H9 (cell line): Measurements from ENCODE around the gene NTRK2. TPM values are rescaled to one million over a fixed set of nuclear protein-coding genes. Genes with fewer than 3 reads are reported as not detected.

Experiments used
- DNase-seq: peaks from one replicate; pipeline ENCODE4 v3.0.0-alpha.2; 2017
- H2AFZ ChIP-seq: one replicate; pipeline ENCODE4 v1.6.1; 2013; ENCODE audit warnings: mild to moderate bottlenecking, low read length, control low read depth, moderate library complexity
- H2AK5ac ChIP-seq: 2 replicates; pipeline ENCODE4 v1.6.1; 2013; ENCODE audit warnings: low read length, control low read depth, mixed read lengths; ENCODE audit not compliant: insufficient read length
- H2BK120ac ChIP-seq: one replicate; pipeline ENCODE4 v1.6.1; 2013; ENCODE audit warnings: low read depth, mild to moderate bottlenecking, low read length, control low read depth, inconsistent platforms; ENCODE audit not compliant: poor library complexity, severe bottlenecking
- H2BK12ac ChIP-seq: 2 replicates; pipeline ENCODE4 v1.6.1; 2013; ENCODE audit warnings: low read length, control low read depth, mixed read lengths, low read depth; ENCODE audit not compliant: insufficient read length
- H2BK15ac ChIP-seq: 2 replicates; pipeline ENCODE4 v1.6.1; 2013; ENCODE audit warnings: low read depth, low read length, control low read depth
- H2BK20ac ChIP-seq: one replicate; pipeline ENCODE4 v1.6.1; 2013; ENCODE audit warnings: low read depth, mild to moderate bottlenecking, low read length, control low read depth, inconsistent platforms; ENCODE audit not compliant: poor library complexity, severe bottlenecking
- H2BK5ac ChIP-seq: 2 replicates; pipeline ENCODE4 v1.6.1; 2013; ENCODE audit warnings: low read length, control low read depth, mixed read lengths; ENCODE audit not compliant: insufficient read length
- H3K14ac ChIP-seq: 2 replicates; pipeline ENCODE4 v1.6.1; 2013; ENCODE audit warnings: low read length, control low read depth; ENCODE audit not compliant: insufficient read depth
- H3K18ac ChIP-seq: 2 replicates; pipeline ENCODE4 v1.6.1; 2013; ENCODE audit warnings: low read depth, mild to moderate bottlenecking, mixed read lengths, low read length, control low read depth; ENCODE audit not compliant: insufficient read length
- H3K23ac ChIP-seq: 2 replicates; pipeline ENCODE4 v1.6.1; 2013; ENCODE audit warnings: low read length, control low read depth, mixed read lengths, low read depth; ENCODE audit not compliant: insufficient read length
- H3K23me2 ChIP-seq: 2 replicates; pipeline ENCODE4 v1.6.1; 2013; ENCODE audit warnings: low read depth, mild to moderate bottlenecking, mixed read lengths, low read length, control low read depth; ENCODE audit not compliant: insufficient read length, poor library complexity, severe bottlenecking
- H3K27ac ChIP-seq: 2 replicates; pipeline ENCODE4 v1.5.1; 2013; ENCODE audit warnings: low read length, control low read depth, mixed read lengths, low read depth; ENCODE audit not compliant: insufficient read length
- H3K27me3 ChIP-seq: 2 replicates; pipeline ENCODE4 v1.6.1; 2013; ENCODE audit warnings: low read length, control low read depth, inconsistent platforms; ENCODE audit not compliant: insufficient read depth
- H3K4ac ChIP-seq: 2 replicates; pipeline ENCODE4 v1.6.1; 2013; ENCODE audit warnings: low read depth, mild to moderate bottlenecking, control low read depth, inconsistent platforms, low read length, moderate library complexity
- H3K4me1 ChIP-seq: 2 replicates; pipeline ENCODE4 v1.6.1; 2013; ENCODE audit warnings: low read length, control low read depth, inconsistent platforms; ENCODE audit not compliant: insufficient read depth
- H3K4me2 ChIP-seq: 2 replicates; pipeline ENCODE4 v1.6.1; 2013; ENCODE audit warnings: low read length, control low read depth, mixed read lengths; ENCODE audit not compliant: insufficient read length, insufficient read depth
- H3K56ac ChIP-seq: 2 replicates; pipeline ENCODE4 v1.6.1; 2013; ENCODE audit warnings: low read depth, mild to moderate bottlenecking, mixed read lengths, low read length, control low read depth; ENCODE audit not compliant: insufficient read length
- H3K79me1 ChIP-seq: 2 replicates; pipeline ENCODE4 v1.6.1; 2013; ENCODE audit warnings: low read depth, mild to moderate bottlenecking, moderate library complexity, low read length, control low read depth, inconsistent platforms; ENCODE audit not compliant: insufficient read depth, poor library complexity, severe bottlenecking
- H3K79me2 ChIP-seq: 2 replicates; pipeline ENCODE4 v1.6.1; 2013; ENCODE audit warnings: low read length, control low read depth, inconsistent platforms; ENCODE audit not compliant: insufficient read depth
- H3K9ac ChIP-seq: 2 replicates; pipeline ENCODE4 v1.6.1; 2013; ENCODE audit warnings: low read length, control low read depth, mixed read lengths; ENCODE audit not compliant: insufficient read length; ENCODE audit errors: extremely low read depth
- H3K9me3 ChIP-seq: one replicate; pipeline ENCODE4 v1.6.1; 2013; ENCODE audit warnings: low read depth, low read length, inconsistent platforms; ENCODE audit not compliant: control insufficient read depth
- H3T11ph ChIP-seq: one replicate; pipeline ENCODE4 v1.6.1; 2013; ENCODE audit warnings: mild to moderate bottlenecking, low read length, control low read depth, inconsistent platforms
- H4K20me1 ChIP-seq: one replicate; pipeline ENCODE4 v1.6.1; 2013; ENCODE audit not compliant: control insufficient read depth, insufficient read length, insufficient read depth
- H4K5ac ChIP-seq: 2 replicates; pipeline ENCODE4 v1.6.1; 2013; ENCODE audit warnings: low read depth, mild to moderate bottlenecking, mixed read lengths, low read length, control low read depth; ENCODE audit not compliant: insufficient read length
- H4K8ac ChIP-seq: replicated peaks from 2 replicates; pipeline ENCODE4 v1.6.1; 2013; ENCODE audit warnings: low read length, control low read depth, mixed read lengths, low read depth; ENCODE audit not compliant: insufficient read length
- H4K91ac ChIP-seq: 2 replicates; pipeline ENCODE4 v1.6.1; 2013; ENCODE audit warnings: low read depth, mild to moderate bottlenecking, moderate library complexity, mixed read lengths, low read length, control low read depth; ENCODE audit not compliant: insufficient read length
- H3K27ac Mint-ChIP-seq, 3 experiments: 2 replicates in 2 of 3; 3 replicates in 1 of 3; pipeline ENCODE4 v1.8.0; 2020 to 2021; ENCODE audit warnings: mixed read lengths in 3 of 3, mild to moderate bottlenecking in 1 of 3, moderate library complexity in 1 of 3
- H3K27me3 Mint-ChIP-seq: 2 replicates; pipeline ENCODE4 v1.8.0; 2021; ENCODE audit warnings: low read depth, mild to moderate bottlenecking, moderate library complexity, mixed read lengths
- H3K36me3 Mint-ChIP-seq, 3 experiments: 2 replicates in 2 of 3; 3 replicates in 1 of 3; pipeline ENCODE4 v1.8.0; 2020 to 2021; ENCODE audit warnings: low read depth in 3 of 3, mixed read lengths in 3 of 3; ENCODE audit not compliant: insufficient read depth in 1 of 3
- H3K4me1 Mint-ChIP-seq, 2 experiments: 2 replicates each; pipeline ENCODE4 v1.8.0; 2020; ENCODE audit warnings: mixed read lengths in 2 of 2
- H3K4me3 Mint-ChIP-seq, 2 experiments: 2 replicates in 1 of 2; 3 replicates in 1 of 2; pipeline ENCODE4 v1.8.0; 2020 to 2021; ENCODE audit warnings: mild to moderate bottlenecking in 2 of 2, mixed read lengths in 2 of 2, moderate library complexity in 1 of 2
- H3K9me3 Mint-ChIP-seq, 2 experiments: 2 replicates in 1 of 2; 3 replicates in 1 of 2; pipeline ENCODE4 v1.8.0; 2020; ENCODE audit warnings: mild to moderate bottlenecking in 2 of 2, mixed read lengths in 2 of 2, moderate library complexity in 1 of 2
- CTCF ChIP-seq: fragments of 200-600 bp; sonication (generic); conservative IDR thresholded peaks from 3 replicates; pipeline ENCODE4 v1.8.0; 2021; ENCODE audit warnings: antibody characterized with exemption, mild to moderate bottlenecking
- WGBS: extraction: QIAGEN DNeasy Blood & Tissue Kit; methylation state at CpG from one replicate; pipeline ENCODE4 v1.1.7; 2013; ENCODE audit warnings: missing lambda C conversion rate, low lambda C conversion rate, mixed read lengths; ENCODE audit not compliant: insufficient read length; ENCODE audit errors: extremely low coverage; 5-methylcytosine and 5-hydroxymethylcytosine counted together
- total RNA-seq: library from RNA; stranded (reverse); gene quantifications from 2 replicates; pipeline ENCODE4 v1.2.1, GENCODE V29; 2021

NTRK2 gene
- total RNA-seq, 1 experiment from 2014 or later: 0.02 TPM

GRCh38 chr9:84811751-84812074 lies 142.2 kb downstream of the NTRK2 start:
- no peak for DNase-seq
- Mint-ChIP-seq H3K4me3 (no peak overlapping the region), H3K27me3 (no peaks in the 10 kb centered on the region), H3K9me3 (no peaks in the 10 kb centered on the region), H3K4me1 (peaks cover 34 to 36% of the 10 kb centered on the region in 2 experiments), H3K27ac (no peak overlapping the region), H3K36me3 (no peaks in the 10 kb centered on the region)
- Histone ChIP-seq H3K4me1 (no peaks in the 10 kb centered on the region; the same call in 1 of the 2 replicates), H3K79me2 (no peaks in the 10 kb centered on the region), H2BK120ac (no peak overlapping the region), H3K14ac (no peak overlapping the region), H4K8ac (no peak overlapping the region), H3K23ac (no peak overlapping the region), H2BK15ac (no peak overlapping the region), H3K4ac (no peak overlapping the region), H4K20me1 (no peaks in the 10 kb centered on the region), H3T11ph (no peak overlapping the region), H2AFZ (no peak overlapping the region), H2AK5ac (no peak overlapping the region), H2BK12ac (no peak overlapping the region), H3K79me1 (no peaks in the 10 kb centered on the region), H3K23me2 (no peaks in the 10 kb centered on the region), H3K56ac (no peak overlapping the region), H2BK20ac (no peak overlapping the region), H3K4me2 (no peak overlapping the region), H3K9ac (no peak overlapping the region), H3K27me3 (no peaks in the 10 kb centered on the region), H2BK5ac (no peak overlapping the region), H4K91ac (no peak overlapping the region), H3K18ac (no peak overlapping the region), H3K27ac (no peak overlapping the region), H3K9me3 (no peaks in the 10 kb centered on the region), H4K5ac (no peak overlapping the region)
- no CpG with 5 or more reads among the region's 1 CpG for WGBS
- TF ChIP-seq CTCF: no peak
